ENCODE data around the gene PCBP1.
A peak's percentile ranks its signal among the peaks of the same experiment; 100 is the strongest.

The PCBP1 gene

GRCh38 chr2:70081221-70081620 lies 6.1 kb upstream of the PCBP1 start:
- TF ChIP-seq CTCF (conservative IDR thresholded peaks at IDR 0.05) (no peak), ZFX (IDR thresholded peaks at IDR 0.05) (no peak)
- H3K27ac ChIP-seq: no peak overlapping the region

GRCh38 chr2:70083344-70084156 lies 3.7 kb upstream of the PCBP1 start:
- no peak for TF ChIP-seq CTCF (conservative IDR thresholded peaks at IDR 0.05)
- no peak for TF ChIP-seq ZFX (IDR thresholded peaks at IDR 0.05)

GRCh38 chr2:70084973-70085710 lies 2.1 kb upstream of the PCBP1 start:
- TF ChIP-seq ZFX (IDR thresholded peaks at IDR 0.05) (no peak), CTCF (conservative IDR thresholded peaks at IDR 0.05) (no peak)
- H3K27ac ChIP-seq: peak overlapping the region; percentile 98

More at GRCh38 chr2:70083344-70084156, 3.7 kb upstream of the PCBP1 start:
- H3K27ac ChIP-seq: no peak overlapping the region

GRCh38 chr2:70085711-70086277 lies 1.5 kb upstream of the PCBP1 start:
- TF ChIP-seq CTCF (conservative IDR thresholded peaks at IDR 0.05) (no peak), ZFX (IDR thresholded peaks at IDR 0.05) (no peak)
- peak overlapping the region; percentile 98 for H3K27ac ChIP-seq

GRCh38 chr2:70086278-70086837 lies 919 bp upstream of the PCBP1 start:
- TF ChIP-seq CTCF (conservative IDR thresholded peaks at IDR 0.05) (no peak), ZFX (IDR thresholded peaks at IDR 0.05) (peak; percentile 53)

GRCh38 chr2:70087702-70088597 lies 673 bp downstream of the PCBP1 start:
- peak overlapping the region; percentile 98 for H3K27ac ChIP-seq
- TF ChIP-seq CTCF (conservative IDR thresholded peaks at IDR 0.05) (no peak), ZFX (IDR thresholded peaks at IDR 0.05) (peak; percentile 58)

More at GRCh38 chr2:70086278-70086837, 919 bp upstream of the PCBP1 start:
- peak overlapping the region; percentile 98 for H3K27ac ChIP-seq
